Activated CD4-positive, alpha-beta T cell treated with anti-CD3 and anti-CD28 coated beads, Interleukin-10, Interleukin-2, amounts not matched to agents 100 ng/mL and 50 ng/mL, durations not matched to agents 16 hours and 8 hours (primary cell): ENCODE data around the gene FGD6.

Experiments used
- DNase-seq: peaks from one replicate; pipeline ENCODE4 v3.0.0-alpha.2; 2020

FGD6 gene

GRCh38 chr12:95231190-95231589 is 13.9 kb upstream of the FGD6 start:
- no peak for DNase-seq

- no peak for DNase-seq
Measured at GRCh38 chr12:95230313-95230712, 13.0 kb upstream of the FGD6 start.

- no peak for DNase-seq
Measured at GRCh38 chr12:95229636-95230035, 12.4 kb upstream of the FGD6 start.

GRCh38 chr12:95228617-95229016 is 11.3 kb upstream of the FGD6 start:
- DNase-seq = no peak

- DNase-seq = no peak
Measured at GRCh38 chr12:95227818-95228356, 10.6 kb upstream of the FGD6 start.

- DNase-seq = no peak
Measured at GRCh38 chr12:95225645-95226212, 8.5 kb upstream of the FGD6 start.

GRCh38 chr12:95224202-95225170 is 7.2 kb upstream of the FGD6 start:
- peak; percentile 27 for DNase-seq

GRCh38 chr12:95220726-95221125 is 3.5 kb upstream of the FGD6 start:
- DNase-seq = no peak

- DNase-seq = no peak
Measured at GRCh38 chr12:95220190-95220589, 2.9 kb upstream of the FGD6 start.

- DNase-seq = peak; percentile 69
Measured at GRCh38 chr12:95218150-95219133, 1.2 kb upstream of the FGD6 start.

- DNase-seq = no peak
Measured at GRCh38 chr12:95216711-95217376, 423 bp downstream of the FGD6 start.

GRCh38 chr12:95215949-95216348 is 1.3 kb downstream of the FGD6 start:
- DNase-seq = no peak

GRCh38 chr12:95214466-95214865 is 2.8 kb downstream of the FGD6 start:
- no peak for DNase-seq

GRCh38 chr12:95213928-95214327 is 3.3 kb downstream of the FGD6 start:
- DNase-seq = no peak

- no peak for DNase-seq
Measured at GRCh38 chr12:95213119-95213518, 4.1 kb downstream of the FGD6 start.

- DNase-seq = no peak
Measured at GRCh38 chr12:95212586-95212985, 4.7 kb downstream of the FGD6 start.

- no peak for DNase-seq
Measured at GRCh38 chr12:95208678-95209077, 8.6 kb downstream of the FGD6 start.

GRCh38 chr12:95207407-95207806 is 9.9 kb downstream of the FGD6 start:
- no peak for DNase-seq

GRCh38 chr12:95206916-95207315 is 10.4 kb downstream of the FGD6 start:
- DNase-seq = no peak

- DNase-seq = no peak
Measured at GRCh38 chr12:95205685-95206084, 11.6 kb downstream of the FGD6 start.

GRCh38 chr12:95205016-95205624 is 12.1 kb downstream of the FGD6 start:
- no peak for DNase-seq
